Melanocyte of skin (primary cell): ENCODE data around the gene RPUSD4. TPM values are rescaled to one million over a fixed set of nuclear protein-coding genes. Genes with fewer than 3 reads are reported as not detected.

Experiments used
- small RNA-seq, 2 donors: library from RNA; depleted of rRNA; stranded (forward); fragments of <200 nt; gene quantifications; one replicate each; pipeline ENCODE3, GENCODE V24; 2012
- total RNA-seq, 2 donors: library from RNA; depleted of rRNA; stranded (reverse); fragments of >200 nt; gene quantifications; 2 replicates each; pipeline ENCODE4 v1.2.3, GENCODE V29; 2012

RPUSD4 gene, protein sequence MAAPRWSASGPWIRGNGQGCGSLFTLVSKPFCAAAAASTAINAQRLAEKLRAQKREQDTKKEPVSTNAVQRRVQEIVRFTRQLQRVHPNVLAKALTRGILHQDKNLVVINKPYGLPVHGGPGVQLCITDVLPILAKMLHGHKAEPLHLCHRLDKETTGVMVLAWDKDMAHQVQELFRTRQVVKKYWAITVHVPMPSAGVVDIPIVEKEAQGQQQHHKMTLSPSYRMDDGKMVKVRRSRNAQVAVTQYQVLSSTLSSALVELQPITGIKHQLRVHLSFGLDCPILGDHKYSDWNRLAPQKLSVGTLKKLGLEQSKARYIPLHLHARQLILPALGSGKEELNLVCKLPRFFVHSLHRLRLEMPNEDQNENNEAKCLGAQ
- 10 to 100 TPM; 15.8 to 33.6 TPM for total RNA-seq

GRCh38 chr11:126211236-126212088 is at the start of gene RPUSD4, which contains the start of gene FAM118B:
Gene RPUSD4 (minus strand): TSS chr11:126211650. CDS start chr11:126211638, 12 bp downstream.
Gene FAM118B (plus strand): TSS chr11:126211782. CDS start chr11:126235002, 23,220 bp downstream.

Small RNA genes within 50 kb of the gene (small RNA-seq; reads per million reads assigned to genes)
- gene AP001893.2 (0 reads per million in 2 donors), gene RN7SL351P (0 reads per million in 2 donors), gene RNU4-86P (0 reads per million in 2 donors)

Other genes starting within 250 kb of the RPUSD4 start
- gene CDON, start 148.8 kb downstream of the RPUSD4 start, total RNA-seq, result 10 to 100 TPM; 44.0 to 60.9 TPM
- 10 to 100 TPM; 27.5 to 40.0 TPM for gene FAM118B, start 132 bp upstream of the RPUSD4 start, total RNA-seq
- gene SRPRA, start 57.2 kb upstream of the RPUSD4 start, total RNA-seq, result 10 to 100 TPM; 85.0 to 90.6 TPM
- 10 to 100 TPM; 18.2 to 22.3 TPM for gene FOXRED1, start 57.5 kb upstream of the RPUSD4 start, total RNA-seq
- gene TIRAP, start 71.4 kb upstream of the RPUSD4 start, total RNA-seq, result 1 to 10 TPM; 5.2 to 5.3 TPM
- gene DCPS, start 92.4 kb upstream of the RPUSD4 start, total RNA-seq, result 10 to 100 TPM; 24.4 to 39.6 TPM
- 100 to 1,000 TPM; 167 to 202 TPM for gene ST3GAL4, start 144.0 kb upstream of the RPUSD4 start, total RNA-seq